ENCODE measurements around the gene MOCS2. TPM values are rescaled to one million over a fixed set of nuclear protein-coding genes. Genes with fewer than 3 reads are reported as not detected.

The MOCS2 gene
- total and polyA plus RNA-seq, 10 of the 15 experiments (the other 5 are each of a cell fraction or from before 2014, with no cell fraction given): 11.0 to 27.4 (median 22.5) TPM

DNA sequence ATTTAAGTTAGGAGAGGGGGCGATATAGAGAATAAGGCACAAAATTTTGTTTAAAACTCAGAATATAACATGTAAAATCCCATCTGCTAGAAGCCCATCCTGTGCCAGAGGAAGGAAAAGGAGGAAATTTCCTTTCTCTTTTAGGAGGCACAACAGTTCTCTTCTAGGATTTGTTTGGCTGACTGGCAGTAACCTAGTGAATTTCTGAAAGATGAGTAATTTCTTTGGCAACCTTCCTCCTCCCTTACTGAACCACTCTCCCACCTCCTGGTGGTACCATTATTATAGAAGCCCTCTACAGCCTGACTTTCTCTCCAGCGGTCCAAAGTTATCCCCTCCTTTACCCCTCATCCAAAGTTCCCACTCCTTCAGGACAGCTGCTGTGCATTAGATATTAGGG is 18.3 kb downstream of the MOCS2 start (continued):
- no peak for TF ChIP-seq TCF7 (IDR thresholded peaks at IDR 0.05; ENCODE audit: borderline replicate concordance)
- TF ChIP-seq CHD1 (IDR thresholded peaks at IDR 0.05; ENCODE audit: low read depth, low read length): no peak
- TF ChIP-seq, protein P1, sequence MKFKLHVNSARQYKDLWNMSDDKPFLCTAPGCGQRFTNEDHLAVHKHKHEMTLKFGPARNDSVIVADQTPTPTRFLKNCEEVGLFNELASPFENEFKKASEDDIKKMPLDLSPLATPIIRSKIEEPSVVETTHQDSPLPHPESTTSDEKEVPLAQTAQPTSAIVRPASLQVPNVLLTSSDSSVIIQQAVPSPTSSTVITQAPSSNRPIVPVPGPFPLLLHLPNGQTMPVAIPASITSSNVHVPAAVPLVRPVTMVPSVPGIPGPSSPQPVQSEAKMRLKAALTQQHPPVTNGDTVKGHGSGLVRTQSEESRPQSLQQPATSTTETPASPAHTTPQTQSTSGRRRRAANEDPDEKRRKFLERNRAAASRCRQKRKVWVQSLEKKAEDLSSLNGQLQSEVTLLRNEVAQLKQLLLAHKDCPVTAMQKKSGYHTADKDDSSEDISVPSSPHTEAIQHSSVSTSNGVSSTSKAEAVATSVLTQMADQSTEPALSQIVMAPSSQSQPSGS (IDR thresholded peaks at IDR 0.05; ENCODE audit: low read length): no peak
- TF ChIP-seq YY1 (IDR thresholded peaks at IDR 0.05; ENCODE audit: low read depth, low read length): no peak
- no peak for TF ChIP-seq HDAC6 (IDR thresholded peaks at IDR 0.05; ENCODE audit: unreplicated experiment)
- no peak for TF ChIP-seq TAF1 (IDR thresholded peaks at IDR 0.05; ENCODE audit: borderline replicate concordance, low read depth, low read length)

DNA sequence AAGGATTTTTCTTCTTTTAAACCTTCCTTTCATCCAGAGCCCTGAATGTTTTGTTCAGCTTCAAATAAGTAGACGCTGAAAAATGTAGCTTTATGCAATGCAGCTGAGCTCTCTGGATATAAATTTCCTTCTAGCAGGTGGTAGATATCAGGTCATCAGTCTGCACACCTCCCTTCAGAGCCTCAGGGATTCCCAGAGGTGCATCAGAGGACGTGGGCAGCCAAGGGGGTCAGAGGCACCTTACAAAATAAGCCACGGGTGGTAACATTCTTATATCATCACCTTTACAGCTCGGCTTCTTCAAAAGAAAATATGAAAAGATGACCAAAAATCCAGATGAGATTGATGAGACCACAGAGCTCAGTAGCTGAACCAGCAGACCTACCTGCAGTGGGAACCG is 19.3 kb downstream of the MOCS2 start:
- H3K9me3 ChIP-seq (replicated peaks; ENCODE audit: control insufficient read depth, insufficient read depth, low read length): no peaks in the 10 kb centered on the region
- in situ Hi-C loops (cut with MboI): loop anchor here (10.0 kb wide), 1 partner anchor 295 kb away; no protein-coding TSS in a partner anchor
- ChIA-PET SMC1A (ENCODE audit: uncharacterized antibody, unreplicated experiment) (interaction anchor here (0.6 to 2.9 kb wide), 3 partner anchors 50 to 142 kb away, joined by 3 to 20 read pairs (median 3); no protein-coding TSS in a partner anchor), POLR2A (no interaction called here), CTCF (interaction anchor here (1.0 to 7.7 kb wide), 4 partner anchors 11 to 141 kb away, joined by 3 to 66 read pairs (median 4); partner anchors contain the start of gene MOCS2), RAD21 (ENCODE audit: unreplicated experiment) (interaction anchor here (2.3 kb wide), 1 partner anchor 141 kb away, joined by 12 read pairs; no protein-coding TSS in a partner anchor)
- TF ChIP-seq KDM1A (IDR thresholded peaks at IDR 0.05; ENCODE audit: borderline replicate concordance): no peak
- H3K4me1 ChIP-seq (ENCODE audit: control insufficient read depth, insufficient read depth, low read length): peaks cover 11% of the 10 kb centered on the region
- no peak for ATAC-seq
- no TSS peak for BruUV-seq (replicated peaks)
- no peaks in the 10 kb centered on the region for H4K20me1 ChIP-seq (ENCODE audit: control insufficient read depth, insufficient read depth)
- no peak overlapping the region for H3K4me3 ChIP-seq
- no peak for DNase-seq (ENCODE audit: low read depth, low spot score)
- H3K9ac ChIP-seq (ENCODE audit: control insufficient read depth, insufficient read depth, low read length): no peak overlapping the region
- H3K4me2 ChIP-seq (ENCODE audit: control insufficient read depth, insufficient read depth): no peak overlapping the region
- H3K36me3 ChIP-seq (ENCODE audit: control insufficient read depth in 2 of 2, insufficient read depth in 2 of 2, low read length in 1 of 2): no peaks in the 10 kb centered on the region
- H3K27me3 ChIP-seq (replicated peaks in 1 of 2; ENCODE audit: control insufficient read depth in 2 of 2, insufficient read depth in 2 of 2, low read length in 1 of 2): no peaks in the 10 kb centered on the region
- no peaks in the 10 kb centered on the region for H3K79me2 ChIP-seq (ENCODE audit: control insufficient read depth, insufficient read depth, low read length)
- intact Hi-C loops (cut with micrococcal nuclease; ENCODE audit: unreplicated experiment): no loop called here
- WGBS (ENCODE audit: insufficient coverage, insufficient replicate concordance, low lambda C conversion rate, missing lambda C conversion rate): 35% methylated on average over 5 of the region's 5 CpGs
- FAIRE-seq: no peak
- H3K27ac ChIP-seq (ENCODE audit: control insufficient read depth, insufficient read depth): no peak overlapping the region
- no peak overlapping the region for H2AFZ ChIP-seq (ENCODE audit: control insufficient read depth, low read depth, low read length)
